Subcutaneous adipose tissue (tissue), 4 donors: ENCODE data around the gene EPS15. TPM values are rescaled to one million over a fixed set of nuclear protein-coding genes. Genes with fewer than 3 reads are reported as not detected.

Experiments used
- CTCF ChIP-seq: fragments of 450-650 bp; IDR thresholded peaks from one replicate; pipeline ENCODE4 v1.5.1; 2016; ENCODE audit warnings: low read depth, mild to moderate bottlenecking, control low read depth, antibody characterized with exemption, moderate library complexity
- total RNA-seq, 4 donors: library from RNA; depleted of rRNA; stranded (reverse); fragments of >200 nt; gene quantifications; one replicate each; pipeline ENCODE4 v1.1.0, GENCODE V29; 2016

EPS15 gene
- total RNA-seq, 4 donors from 2014 or later, result 135 to 148 (median 145) TPM

- TF ChIP-seq CTCF, result no peak
These were observed 46.7 kb downstream of the EPS15 start for GRCh38 chr1:51472359-51472758.

GRCh38 chr1:51469518-51469917 lies 49.5 kb downstream of the EPS15 start:
- no peak for TF ChIP-seq CTCF

- no peak for TF ChIP-seq CTCF
These were observed 54.2 kb downstream of the EPS15 start for GRCh38 chr1:51464828-51465227.

- no peak for TF ChIP-seq CTCF
These were observed 55.5 kb downstream of the EPS15 start for GRCh38 chr1:51463561-51463960.

GRCh38 chr1:51454554-51454953 lies 64.5 kb downstream of the EPS15 start:
- no peak for TF ChIP-seq CTCF

GRCh38 chr1:51453010-51453409 lies 66.1 kb downstream of the EPS15 start:
- TF ChIP-seq CTCF, result no peak

GRCh38 chr1:51445351-51446090 lies 73.5 kb downstream of the EPS15 start:
- no peak for TF ChIP-seq CTCF
